Tibial artery (tissue), 4 donors: ENCODE data around the gene SLC2A9.

ENCODE experiments used
- DNase-seq, 2 donors: peaks; one replicate each; pipeline ENCODE4 v3.0.0-alpha.2; 2019
- H3K27ac ChIP-seq, 2 donors: fragments of 200-600 bp; sonication (generic) in 1 of 2; 1 replicate in 1 of 2; 2 replicates in 1 of 2; pipeline ENCODE4 v1.5.1; 2018 to 2019; ENCODE audit warnings: mild to moderate bottlenecking in 1 of 2
- H3K27me3 ChIP-seq, 2 donors: fragments of 200-600 bp; sonication (generic) in 1 of 2; one replicate each; pipeline versions ENCODE4 v1.5.1 to v1.6.0; 2016 to 2019
- H3K36me3 ChIP-seq, 3 donors: fragments of 200-600 bp; sonication (generic) in 2 of 3; one replicate each; pipeline ENCODE4 v1.5.1; 2016 to 2019; ENCODE audit warnings: mild to moderate bottlenecking in 2 of 3
- H3K4me1 ChIP-seq, 4 donors: fragments of 200-600 bp; sonication (generic) in 2 of 4; 1 replicate in 3 of 4; 2 replicates in 1 of 4; pipeline ENCODE4 v1.5.1; 2016 to 2019
- H3K4me3 ChIP-seq, 2 donors: fragments of 200-600 bp; sonication (generic) in 1 of 2; 1 replicate in 1 of 2; 2 replicates in 1 of 2; pipeline ENCODE4 v1.5.1; 2018 to 2019; ENCODE audit warnings: mild to moderate bottlenecking in 2 of 2
- H3K9me3 ChIP-seq, 3 donors: fragments of 200-600 bp; sonication (generic) in 1 of 3; one replicate each; pipeline ENCODE4 v1.5.1; 2016 to 2019
- CTCF ChIP-seq, 2 experiments: fragments of 200-600 bp in 1 of 2; fragments of 450-650 bp in 1 of 2; IDR thresholded peaks; one replicate each; pipeline ENCODE4 v1.5.1; 2017 to 2019; ENCODE audit warnings: antibody characterized with exemption in 2 of 2, mild to moderate bottlenecking in 1 of 2, moderate library complexity in 1 of 2
- intact Hi-C: fragments of 100-400 bp; cut with DNase I; formaldehyde crosslinking; loops from one replicate; pipeline ENCODE4 v1.15.0; 2023; ENCODE audit warnings: low total_unique reads

Gene SLC2A9

GRCh38 chr4:10003666-10004065, 17.6 kb downstream of the SLC2A9 start:
- Histone ChIP-seq H3K9me3 (no peaks in the 10 kb centered on the region), H3K27ac (no peak overlapping the region), H3K4me1 (peaks cover 0 to 30% (median 20%) of the 10 kb centered on the region in 4 donors), H3K36me3 (no peaks in the 10 kb centered on the region), H3K27me3 (no peaks in the 10 kb centered on the region), H3K4me3 (no peak overlapping the region)
- intact Hi-C loops = no loop called here
- TF ChIP-seq CTCF (IDR thresholded peaks at IDR 0.05) = no peak
- no peak for DNase-seq

GRCh38 chr4:10002278-10002677, 19.0 kb downstream of the SLC2A9 start:
- Histone ChIP-seq H3K36me3 (no peaks in the 10 kb centered on the region), H3K4me1 (peaks cover 0 to 21% (median 17%) of the 10 kb centered on the region in 4 donors), H3K27ac (no peak overlapping the region), H3K9me3 (no peaks in the 10 kb centered on the region), H3K4me3 (no peak overlapping the region), H3K27me3 (no peaks in the 10 kb centered on the region)
- TF ChIP-seq CTCF (IDR thresholded peaks at IDR 0.05) = no peak
- no peak for DNase-seq
- intact Hi-C loops = no loop called here

- Histone ChIP-seq H3K27ac (no peak overlapping the region), H3K4me1 (peaks cover 0 to 16% (median 12%) of the 10 kb centered on the region in 4 donors), H3K36me3 (no peaks in the 10 kb centered on the region), H3K9me3 (no peaks in the 10 kb centered on the region), H3K27me3 (no peaks in the 10 kb centered on the region), H3K4me3 (no peak overlapping the region)
- DNase-seq = no peak
- no peak for TF ChIP-seq CTCF (IDR thresholded peaks at IDR 0.05)
- intact Hi-C loops = no loop called here
Observed at GRCh38 chr4:10001757-10002156, 19.5 kb downstream of the SLC2A9 start.

GRCh38 chr4:9999956-10000561, 21.2 kb downstream of the SLC2A9 start:
- DNase-seq = no peak
- intact Hi-C loops = no loop called here
- Histone ChIP-seq H3K36me3 (peaks cover 0 to 4% (median 3%) of the 10 kb centered on the region in 3 donors), H3K4me1 (no peaks in the 10 kb centered on the region), H3K27ac (no peak overlapping the region), H3K4me3 (no peak overlapping the region), H3K9me3 (no peaks in the 10 kb centered on the region), H3K27me3 (no peaks in the 10 kb centered on the region)
- no peak for TF ChIP-seq CTCF (IDR thresholded peaks at IDR 0.05)

- intact Hi-C loops = no loop called here
Observed at GRCh38 chr4:9997886-9998285, 23.4 kb downstream of the SLC2A9 start.

More at GRCh38 chr4:9997886-9998285, 23.4 kb downstream of the SLC2A9 start:
- no peak for DNase-seq
- H3K27me3 ChIP-seq = no peaks in the 10 kb centered on the region
- no peak overlapping the region for H3K27ac ChIP-seq
- no peaks in the 10 kb centered on the region for H3K4me1 ChIP-seq
- no peak for TF ChIP-seq CTCF (IDR thresholded peaks at IDR 0.05)
- no peaks in the 10 kb centered on the region for H3K9me3 ChIP-seq
- no peak overlapping the region for H3K4me3 ChIP-seq
- H3K36me3 ChIP-seq = peaks cover 0 to 15% (median 4%) of the 10 kb centered on the region in 3 donors
